Measurements from ENCODE around the gene MYOZ2.

The MYOZ2 gene

GRCh38 chr4:119189638-119190037 is 54.0 kb downstream of the MYOZ2 start:
- Histone ChIP-seq H3K9ac (ENCODE audit: low read depth, low read length) (no peak overlapping the region), H3K4me1 (ENCODE audit: insufficient read depth, low read length) (no peaks in the 10 kb centered on the region), H2AFZ (ENCODE audit: low read depth, low read length) (no peak overlapping the region), H3K79me2 (ENCODE audit: insufficient read depth, low read length) (no peaks in the 10 kb centered on the region), H3K27ac (ENCODE audit: low read length) (no peak overlapping the region), H3K4me3 (ENCODE audit: low read depth in 1 of 2, low read length in 2 of 2) (no peak overlapping the region), H3K9me3 (ENCODE audit: insufficient read depth, low read length, severe bottlenecking) (no peaks in the 10 kb centered on the region), H3K36me3 (ENCODE audit: insufficient read depth, low read length) (no peaks in the 10 kb centered on the region), H3K4me2 (ENCODE audit: insufficient read depth, low read length) (no peak overlapping the region), H3K27me3 (ENCODE audit: insufficient read depth, low read length, poor library complexity) (no peaks in the 10 kb centered on the region), H4K20me1 (ENCODE audit: insufficient read depth, low read length) (no peaks in the 10 kb centered on the region)
- DNase-seq, result no peak
- no peak for ATAC-seq (ENCODE audit: insufficient read depth, low read depth)
- TF ChIP-seq CTCF (IDR thresholded peaks at IDR 0.05; ENCODE audit: borderline replicate concordance, extremely low read depth, low read length, poor library complexity, severe bottlenecking) (no peak), EZH2 (IDR thresholded peaks at IDR 0.05; ENCODE audit: borderline replicate concordance, low read depth, low read length, severe bottlenecking) (no peak)

GRCh38 chr4:119190354-119190753 is 54.7 kb downstream of the MYOZ2 start:
- no peaks in the 10 kb centered on the region for H3K79me2 ChIP-seq (ENCODE audit: insufficient read depth, low read length)
- no peak overlapping the region for H3K9ac ChIP-seq (ENCODE audit: low read depth, low read length)
- no peak for ATAC-seq (ENCODE audit: insufficient read depth, low read depth)
- H2AFZ ChIP-seq (ENCODE audit: low read depth, low read length), result no peak overlapping the region
- TF ChIP-seq EZH2 (IDR thresholded peaks at IDR 0.05; ENCODE audit: borderline replicate concordance, low read depth, low read length, severe bottlenecking) (no peak), CTCF (IDR thresholded peaks at IDR 0.05; ENCODE audit: borderline replicate concordance, extremely low read depth, low read length, poor library complexity, severe bottlenecking) (no peak)
- H3K4me3 ChIP-seq (ENCODE audit: low read depth in 1 of 2, low read length in 2 of 2), result no peak overlapping the region
- no peaks in the 10 kb centered on the region for H3K36me3 ChIP-seq (ENCODE audit: insufficient read depth, low read length)
- no peaks in the 10 kb centered on the region for H3K27me3 ChIP-seq (ENCODE audit: insufficient read depth, low read length, poor library complexity)
- H3K4me2 ChIP-seq (ENCODE audit: insufficient read depth, low read length), result no peak overlapping the region
- no peaks in the 10 kb centered on the region for H3K9me3 ChIP-seq (ENCODE audit: insufficient read depth, low read length, severe bottlenecking)
- no peak overlapping the region for H3K27ac ChIP-seq (ENCODE audit: low read length)
- DNase-seq, result no peak
- no peaks in the 10 kb centered on the region for H4K20me1 ChIP-seq (ENCODE audit: insufficient read depth, low read length)
- no peaks in the 10 kb centered on the region for H3K4me1 ChIP-seq (ENCODE audit: insufficient read depth, low read length)

- ATAC-seq (ENCODE audit: insufficient read depth, low read depth) (no peak), DNase-seq (no peak)
- H3K9me3 ChIP-seq (ENCODE audit: insufficient read depth, low read length, severe bottlenecking), result no peaks in the 10 kb centered on the region
- no peak overlapping the region for H3K9ac ChIP-seq (ENCODE audit: low read depth, low read length)
- no peak overlapping the region for H3K27ac ChIP-seq (ENCODE audit: low read length)
- H3K4me1 ChIP-seq (ENCODE audit: insufficient read depth, low read length), result no peaks in the 10 kb centered on the region
- H2AFZ ChIP-seq (ENCODE audit: low read depth, low read length), result no peak overlapping the region
- no peaks in the 10 kb centered on the region for H4K20me1 ChIP-seq (ENCODE audit: insufficient read depth, low read length)
- no peaks in the 10 kb centered on the region for H3K79me2 ChIP-seq (ENCODE audit: insufficient read depth, low read length)
- H3K27me3 ChIP-seq (ENCODE audit: insufficient read depth, low read length, poor library complexity), result no peaks in the 10 kb centered on the region
- TF ChIP-seq CTCF (IDR thresholded peaks at IDR 0.05; ENCODE audit: borderline replicate concordance, extremely low read depth, low read length, poor library complexity, severe bottlenecking) (no peak), EZH2 (IDR thresholded peaks at IDR 0.05; ENCODE audit: borderline replicate concordance, low read depth, low read length, severe bottlenecking) (no peak)
- no peak overlapping the region for H3K4me2 ChIP-seq (ENCODE audit: insufficient read depth, low read length)
- H3K4me3 ChIP-seq (ENCODE audit: low read depth in 1 of 2, low read length in 2 of 2), result no peak overlapping the region
- no peaks in the 10 kb centered on the region for H3K36me3 ChIP-seq (ENCODE audit: insufficient read depth, low read length)
These were observed 55.9 kb downstream of the MYOZ2 start for GRCh38 chr4:119191505-119191904.

GRCh38 chr4:119197772-119198212 is 62.2 kb downstream of the MYOZ2 start:
- Histone ChIP-seq H3K36me3 (ENCODE audit: insufficient read depth, low read length) (no peaks in the 10 kb centered on the region), H4K20me1 (ENCODE audit: insufficient read depth, low read length) (no peaks in the 10 kb centered on the region), H3K9me3 (ENCODE audit: insufficient read depth, low read length, severe bottlenecking) (no peaks in the 10 kb centered on the region), H3K27ac (ENCODE audit: low read length) (no peak overlapping the region), H2AFZ (ENCODE audit: low read depth, low read length) (no peak overlapping the region), H3K4me2 (ENCODE audit: insufficient read depth, low read length) (no peak overlapping the region), H3K4me3 (ENCODE audit: low read depth in 1 of 2, low read length in 2 of 2) (no peak overlapping the region), H3K27me3 (ENCODE audit: insufficient read depth, low read length, poor library complexity) (no peaks in the 10 kb centered on the region), H3K4me1 (ENCODE audit: insufficient read depth, low read length) (no peaks in the 10 kb centered on the region), H3K79me2 (ENCODE audit: insufficient read depth, low read length) (no peaks in the 10 kb centered on the region), H3K9ac (ENCODE audit: low read depth, low read length) (no peak overlapping the region)
- TF ChIP-seq CTCF (IDR thresholded peaks at IDR 0.05; ENCODE audit: borderline replicate concordance, extremely low read depth, low read length, poor library complexity, severe bottlenecking) (no peak), EZH2 (IDR thresholded peaks at IDR 0.05; ENCODE audit: borderline replicate concordance, low read depth, low read length, severe bottlenecking) (no peak)
- DNase-seq (no peak), ATAC-seq (ENCODE audit: insufficient read depth, low read depth) (no peak)

Data from DND-41 (cell line).